GM19397 (cell line): ENCODE results near the gene C4B.
"Not testable (repeated sequence)": the region's sequence is repeated elsewhere in the genome, so short reads cannot be mapped to it uniquely, and the experiment has no call there.

ENCODE experiments used
- ATAC-seq: cut with Tn5 transposase; IDR thresholded peaks from one replicate; pipeline ENCODE4 v1.9.1; 2021; ENCODE audit warnings: mild to moderate bottlenecking, moderate library complexity; ENCODE audit not compliant: unreplicated experiment

The C4B gene

GRCh38 chr6:32050562-32050961, 36.0 kb downstream of the C4B start:
- no peak for ATAC-seq

DNA sequence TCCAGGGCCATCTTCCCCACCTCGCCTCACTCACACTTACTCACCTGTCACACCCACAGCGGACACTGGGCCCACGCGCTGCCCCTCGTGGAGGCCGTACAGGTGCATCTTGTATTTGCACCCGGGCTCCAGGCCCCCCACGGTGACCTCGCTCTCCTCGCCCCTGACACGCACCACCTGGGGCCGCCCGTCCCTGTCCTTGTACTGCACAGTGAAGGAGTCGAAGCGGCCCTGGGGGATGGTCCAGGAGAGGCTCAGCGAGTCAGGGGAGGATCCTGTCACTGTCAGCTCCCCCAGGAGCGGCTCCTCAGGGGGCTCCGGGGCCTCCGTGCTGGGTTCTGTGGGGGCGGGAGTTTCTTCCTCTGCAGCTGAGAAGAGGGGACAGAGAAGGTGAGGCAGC, 38.0 kb downstream of the C4B start:
- not testable (repeated sequence) for ATAC-seq

DNA sequence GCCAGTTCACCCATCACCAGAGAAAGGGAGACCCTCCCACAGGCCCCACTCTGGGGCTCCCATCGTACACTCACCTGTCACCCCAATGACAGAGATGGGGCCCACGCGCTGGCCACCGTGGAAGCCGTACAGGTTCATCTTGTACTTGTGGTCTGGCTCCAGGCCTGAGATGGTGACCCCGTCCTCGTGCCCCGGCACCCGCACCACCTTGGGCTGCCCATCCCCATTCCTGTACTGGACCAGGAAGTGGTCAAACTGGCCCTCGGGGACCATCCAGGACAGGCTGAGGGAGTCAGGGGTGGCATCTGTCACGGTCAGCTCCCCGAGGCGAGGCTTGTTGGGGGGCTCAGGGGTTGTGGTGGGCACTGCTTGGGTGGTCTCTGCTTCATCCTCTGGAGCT, 38.7 kb downstream of the C4B start:
- ATAC-seq: not testable (repeated sequence)

DNA sequence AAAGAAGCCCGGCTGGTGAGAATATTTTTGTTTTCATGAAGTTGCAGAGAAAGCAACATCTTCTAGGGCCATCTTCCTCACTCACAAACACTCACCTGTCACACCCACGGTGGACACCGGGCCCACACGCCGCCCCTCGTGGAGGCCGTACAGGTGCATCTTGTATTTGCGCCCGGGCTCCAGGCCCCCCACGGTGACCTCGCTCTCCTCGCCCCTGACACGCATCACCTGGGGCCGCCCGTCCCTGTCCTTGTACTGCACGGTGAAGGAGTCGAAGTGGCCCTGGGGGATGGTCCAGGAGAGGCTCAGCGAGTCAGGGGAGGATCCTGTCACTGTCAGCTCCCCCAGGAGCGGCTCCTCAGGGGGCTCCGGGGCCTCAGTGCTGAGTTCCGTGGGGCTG, 41.2 kb downstream of the C4B start:
- not testable (repeated sequence) for ATAC-seq

DNA sequence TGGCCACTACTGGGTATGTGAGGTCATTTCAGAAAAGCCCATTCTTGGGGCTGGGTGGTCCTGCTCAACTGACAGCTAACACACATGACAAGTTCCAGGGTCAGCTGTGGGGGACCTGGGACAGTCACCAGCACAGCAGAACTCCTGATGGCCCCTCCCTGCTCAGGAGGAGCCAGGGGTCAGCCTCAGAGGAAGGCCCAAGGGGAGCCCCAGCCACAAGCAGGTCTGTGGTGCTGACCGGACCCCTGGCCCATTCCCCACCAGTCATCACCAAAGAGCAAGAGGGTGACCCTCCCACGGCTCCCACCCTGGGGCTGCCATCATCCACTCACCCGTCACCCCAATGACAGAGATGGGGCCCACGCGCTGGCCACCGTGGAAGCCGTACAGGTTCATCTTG, 41.7 kb downstream of the C4B start:
- ATAC-seq: no peak

DNA sequence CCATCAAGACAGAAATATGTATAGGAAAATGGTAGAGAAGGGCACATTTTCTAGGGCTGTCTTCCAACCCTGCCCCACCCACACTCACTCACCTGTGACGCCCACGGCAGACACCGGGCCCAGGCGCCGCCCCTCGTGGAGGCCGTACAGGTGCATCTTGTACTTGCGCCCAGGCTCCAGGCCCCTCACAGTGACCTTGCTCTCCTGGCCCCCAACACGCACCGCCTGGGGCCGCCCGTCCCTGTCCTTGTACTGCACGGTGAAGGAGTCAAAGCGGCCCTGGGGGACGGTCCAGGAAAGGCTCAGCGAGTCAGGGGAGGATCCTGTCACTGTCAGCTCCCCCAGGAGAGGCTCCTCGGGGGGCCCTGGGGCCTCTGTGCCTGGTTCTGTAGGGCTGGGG, 43.4 kb downstream of the C4B start:
- ATAC-seq: no peak

- ATAC-seq: no peak
Observed at GRCh38 chr6:32058511-32058963, 43.9 kb downstream of the C4B start.

GRCh38 chr6:32060966-32061655, 46.5 kb downstream of the C4B start:
- no peak for ATAC-seq

DNA sequence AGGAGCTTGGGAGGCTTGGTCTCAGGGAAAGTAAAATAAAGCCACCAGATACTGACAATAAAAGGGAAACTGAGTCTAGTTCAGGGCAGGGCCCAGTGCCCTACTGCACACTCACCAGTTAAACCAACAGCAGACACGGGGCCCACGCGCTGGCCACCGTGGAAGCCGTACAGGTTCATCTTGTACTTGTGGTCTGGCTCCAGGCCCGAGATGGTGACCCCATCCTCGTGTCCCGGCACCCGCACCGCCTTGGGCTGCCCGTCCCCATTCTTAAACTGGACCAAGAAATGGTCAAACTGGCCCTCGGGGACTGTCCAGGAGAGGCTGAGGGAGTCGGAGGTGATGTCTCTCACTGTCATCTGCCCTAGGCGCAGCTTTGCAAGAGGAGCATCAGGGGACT, 50.1 kb downstream of the C4B start:
- no peak for ATAC-seq

DNA sequence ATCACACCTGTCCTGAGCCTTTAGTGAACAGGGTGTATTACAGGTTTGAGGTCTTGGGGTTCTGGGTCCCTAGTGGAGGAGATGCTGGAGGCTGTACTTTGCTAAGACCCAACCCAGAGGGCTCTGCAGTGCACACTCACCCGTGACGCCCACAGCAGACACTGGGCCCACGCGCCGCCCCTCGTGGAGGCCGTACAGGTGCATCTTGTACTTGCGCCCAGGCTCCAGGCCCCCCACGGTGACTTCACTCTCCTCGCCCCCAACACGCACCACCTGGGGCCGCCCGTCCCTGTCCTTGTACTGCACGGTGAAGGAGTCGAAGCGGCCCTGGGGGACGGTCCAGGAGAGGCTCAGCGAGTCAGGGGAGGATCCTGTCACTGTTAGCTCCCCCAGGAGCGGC, 52.9 kb downstream of the C4B start:
- ATAC-seq: not testable (repeated sequence)

GRCh38 chr6:32068315-32068714, 53.7 kb downstream of the C4B start:
- ATAC-seq: not testable (repeated sequence)

- ATAC-seq: no peak
Observed at GRCh38 chr6:32068867-32069266, 54.3 kb downstream of the C4B start.

GRCh38 chr6:32069460-32069859, 54.9 kb downstream of the C4B start:
- no peak for ATAC-seq

DNA sequence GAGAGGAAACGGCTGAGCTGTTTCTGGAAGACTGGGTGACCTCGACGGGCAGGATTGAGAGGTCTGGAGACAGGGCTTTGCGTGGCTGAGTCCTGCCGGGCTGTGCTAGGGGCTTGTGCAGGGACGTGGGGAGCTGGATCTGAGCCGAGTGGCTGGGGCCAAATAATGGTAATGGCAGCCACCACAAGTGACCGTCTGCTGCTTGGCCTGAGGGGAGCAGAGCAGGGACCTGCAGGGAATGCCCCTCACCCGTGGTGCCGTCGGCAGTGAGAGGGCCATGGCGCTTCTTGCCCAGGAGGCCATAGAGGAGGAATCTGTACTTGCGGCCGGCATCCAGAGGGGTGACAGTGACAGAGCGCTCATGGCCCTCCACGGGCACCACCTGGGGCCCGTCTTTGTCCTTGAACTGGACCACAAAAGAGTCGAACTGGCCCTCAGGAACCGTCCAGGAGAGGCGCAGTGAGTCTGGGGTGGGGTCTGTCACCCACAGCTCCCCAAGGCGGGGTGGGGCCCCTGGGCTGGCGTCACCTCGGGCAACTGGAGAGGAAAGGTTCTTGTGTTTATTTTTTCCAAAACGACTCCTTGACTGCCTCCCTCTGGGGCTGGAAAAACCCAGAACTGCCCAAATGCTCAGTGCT, 55.4 kb downstream of the C4B start:
- ATAC-seq: no peak

DNA sequence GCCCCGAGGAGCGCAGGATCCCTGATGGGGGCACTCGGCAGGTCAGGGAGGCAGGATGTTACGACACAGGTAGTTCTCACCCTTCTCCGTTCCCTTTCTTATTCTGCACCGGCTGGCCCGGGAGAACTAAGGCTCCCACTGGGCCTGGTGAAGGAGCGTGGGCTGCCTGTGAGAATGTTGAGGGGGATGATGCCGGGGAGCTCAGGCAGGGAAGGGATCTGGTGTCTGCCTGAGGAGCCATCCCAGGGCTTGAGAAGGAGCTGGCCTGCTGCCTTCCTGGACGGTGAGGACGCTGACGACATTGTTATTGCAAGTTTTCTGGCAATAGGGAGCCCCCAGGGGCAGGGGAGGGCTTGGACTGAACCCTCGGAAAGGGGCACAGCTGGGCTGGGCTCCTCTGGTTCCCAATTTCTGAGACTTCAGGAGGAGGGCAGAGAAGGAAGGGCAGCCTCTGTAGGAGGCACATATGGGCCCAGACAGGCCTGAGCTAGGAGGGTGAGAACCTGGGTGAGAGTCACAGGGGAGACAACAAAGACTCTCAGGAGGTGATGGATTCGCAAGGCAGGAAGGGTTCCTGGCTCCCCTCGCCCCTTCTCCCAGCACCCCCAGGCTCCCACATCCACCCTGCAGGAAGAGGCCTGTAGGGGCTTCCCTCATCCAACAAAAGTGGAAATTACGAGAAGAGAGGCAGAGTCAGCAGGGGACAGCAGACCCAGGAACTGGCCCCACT, 56.4 kb downstream of the C4B start:
- ATAC-seq: no peak

GRCh38 chr6:32073101-32073500, 58.5 kb downstream of the C4B start:
- ATAC-seq: no peak

DNA sequence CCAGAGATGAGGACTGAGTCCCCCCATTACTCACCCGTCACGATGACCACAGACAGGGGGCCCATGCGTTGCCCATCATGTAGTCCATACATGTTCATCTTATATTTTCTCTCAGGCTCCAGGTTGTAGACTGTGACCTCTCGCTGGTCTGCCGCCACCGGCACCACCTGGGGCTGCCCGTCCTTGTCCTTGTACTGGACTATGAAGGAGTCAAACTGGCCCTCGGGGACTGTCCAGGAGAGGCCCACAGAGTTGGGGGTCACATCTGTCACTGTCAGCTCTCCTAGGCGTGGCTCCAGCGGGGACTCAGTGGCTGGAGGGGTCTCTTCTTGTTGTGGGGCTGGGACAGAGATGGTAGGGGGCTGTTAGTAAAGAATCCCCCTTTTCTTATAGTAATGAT, 59.0 kb downstream of the C4B start:
- no peak for ATAC-seq

DNA sequence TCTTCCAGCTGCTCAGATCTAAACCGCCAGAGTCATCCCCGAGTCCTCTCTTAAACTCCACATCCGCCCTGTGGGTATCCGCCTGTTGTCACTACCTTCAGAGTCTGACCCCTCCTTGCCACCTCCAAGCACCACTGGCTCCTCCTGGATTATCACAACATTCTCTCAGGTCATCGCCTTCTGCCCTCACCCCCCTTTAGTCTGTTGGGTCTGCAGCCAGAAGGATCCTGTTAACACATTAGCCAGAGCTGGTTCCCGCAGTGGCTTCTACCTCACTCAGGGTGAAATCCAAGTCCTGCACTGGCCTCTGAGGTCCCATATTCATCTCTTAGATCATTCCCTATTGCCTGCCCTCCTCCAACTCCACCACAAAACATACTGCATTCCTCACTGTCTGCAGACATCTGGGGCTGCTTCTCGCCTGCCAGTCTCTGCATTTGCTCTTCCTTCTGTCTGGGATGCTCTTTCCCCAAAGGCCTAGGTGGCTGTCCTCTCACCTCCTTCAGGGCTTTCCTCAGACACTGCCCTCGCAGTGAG, 60.5 kb downstream of the C4B start:
- ATAC-seq: no peak

DNA sequence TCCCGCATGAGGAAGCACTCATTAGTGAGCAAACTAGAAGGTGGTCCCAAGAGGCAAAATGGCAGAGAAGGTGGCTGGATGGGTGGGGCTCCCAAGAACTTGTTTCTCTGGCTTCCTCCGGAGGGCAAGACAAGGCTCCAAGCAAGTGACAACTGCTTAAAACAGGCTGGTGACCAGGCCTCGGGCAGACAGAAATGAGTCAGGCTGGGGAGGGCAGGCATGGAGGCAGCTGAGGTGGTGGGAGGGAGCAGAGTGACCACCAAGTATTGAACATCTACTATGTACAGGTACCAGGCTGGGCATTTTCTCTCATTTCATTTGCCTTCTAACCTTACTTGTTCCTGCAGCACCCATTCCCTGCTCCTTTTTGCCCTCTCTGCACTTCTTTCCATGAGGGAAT, 61.2 kb downstream of the C4B start:
- no peak for ATAC-seq

GRCh38 chr6:32076321-32076809, 61.8 kb downstream of the C4B start:
- no peak for ATAC-seq

- no peak for ATAC-seq
Observed at GRCh38 chr6:32079566-32080290, 65.1 kb downstream of the C4B start.
